A549 (cell line): ENCODE data around the gene TIMP1.

Experiments
- CBX2 ChIP-seq: fragments of 200-600 bp; sonication (generic); IDR thresholded peaks from 2 replicates; pipeline ENCODE4 v1.6.1; 2016; ENCODE audit warnings: low read depth, mild to moderate bottlenecking, borderline replicate concordance
- TF ChIP-seq, protein P1 (sequence below): fragments of >200 bp; sonication (Bioruptor Twin); formaldehyde crosslinking; IDR thresholded peaks from 3 replicates; pipeline ENCODE4 v1.5.1; 2016

DNA sequence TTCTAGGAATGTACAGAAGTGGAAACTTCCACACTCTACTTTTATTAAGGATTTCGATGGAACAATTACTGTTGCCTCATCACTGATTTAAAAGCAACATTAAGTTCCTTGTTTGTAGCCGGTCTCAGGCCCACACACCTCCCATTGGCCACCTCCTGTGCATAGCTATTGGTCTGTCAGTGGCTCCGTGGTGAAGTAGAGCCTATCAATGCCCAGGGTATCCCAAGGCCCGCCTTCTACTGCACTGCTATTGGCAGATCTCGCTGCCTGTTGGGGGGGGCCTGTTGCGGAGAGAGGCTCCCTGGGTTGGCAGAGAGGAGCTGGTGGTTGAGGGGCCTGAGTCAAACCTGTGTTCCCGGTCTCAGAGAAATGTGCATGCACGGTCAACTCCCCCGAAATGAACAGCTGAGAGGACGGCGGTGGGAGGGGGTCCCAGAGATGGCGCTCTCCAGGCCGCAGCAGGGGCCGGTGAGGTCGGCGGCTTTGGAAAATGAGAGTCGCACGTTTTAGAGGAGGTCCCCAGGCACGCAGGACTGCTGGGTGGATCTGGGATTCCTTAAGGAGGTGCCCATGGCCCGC lies 26.1 kb upstream of the TIMP1 start:
- TF ChIP-seq, protein P1, sequence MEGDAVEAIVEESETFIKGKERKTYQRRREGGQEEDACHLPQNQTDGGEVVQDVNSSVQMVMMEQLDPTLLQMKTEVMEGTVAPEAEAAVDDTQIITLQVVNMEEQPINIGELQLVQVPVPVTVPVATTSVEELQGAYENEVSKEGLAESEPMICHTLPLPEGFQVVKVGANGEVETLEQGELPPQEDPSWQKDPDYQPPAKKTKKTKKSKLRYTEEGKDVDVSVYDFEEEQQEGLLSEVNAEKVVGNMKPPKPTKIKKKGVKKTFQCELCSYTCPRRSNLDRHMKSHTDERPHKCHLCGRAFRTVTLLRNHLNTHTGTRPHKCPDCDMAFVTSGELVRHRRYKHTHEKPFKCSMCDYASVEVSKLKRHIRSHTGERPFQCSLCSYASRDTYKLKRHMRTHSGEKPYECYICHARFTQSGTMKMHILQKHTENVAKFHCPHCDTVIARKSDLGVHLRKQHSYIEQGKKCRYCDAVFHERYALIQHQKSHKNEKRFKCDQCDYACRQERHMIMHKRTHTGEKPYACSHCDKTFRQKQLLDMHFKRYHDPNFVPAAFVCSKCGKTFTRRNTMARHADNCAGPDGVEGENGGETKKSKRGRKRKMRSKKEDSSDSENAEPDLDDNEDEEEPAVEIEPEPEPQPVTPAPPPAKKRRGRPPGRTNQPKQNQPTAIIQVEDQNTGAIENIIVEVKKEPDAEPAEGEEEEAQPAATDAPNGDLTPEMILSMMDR = no peak
- no peak for TF ChIP-seq CBX2
